ENCODE results near the gene UBTD1. TPM values are rescaled to one million over a fixed set of nuclear protein-coding genes. Genes with fewer than 3 reads are reported as not detected.

Gene UBTD1
- polyA plus RNA-seq, 1 donor (not counting 4 experiments of a cell fraction or from before 2014, with no cell fraction given), result 12.0 TPM

GRCh38 chr10:97515271-97515978 lies 16.7 kb downstream of the UBTD1 start:
- H3K4me3 ChIP-seq (ENCODE audit: control insufficient read depth in 2 of 3, extremely low read depth in 1 of 3, insufficient read depth in 2 of 3, low read depth in 1 of 3, low read length in 3 of 3), result no peak overlapping the region
- H3K9me1 ChIP-seq (ENCODE audit: control insufficient read depth, extremely low read depth, insufficient read depth, low read length), result peaks cover 4% of the 10 kb centered on the region
- peaks cover 59% of the 10 kb centered on the region for H3K79me2 ChIP-seq (ENCODE audit: control insufficient read depth, insufficient read depth, low read length)
- peaks cover 23% of the 10 kb centered on the region for H3K4me1 ChIP-seq (ENCODE audit: control insufficient read depth, extremely low read depth, insufficient read depth, low read length)
- no peak for FAIRE-seq
- TF ChIP-seq CTCF (optimal IDR thresholded peaks at IDR 0.05 in 1 of 3, IDR thresholded peaks at IDR 0.05 in 1 of 3, conservative IDR thresholded peaks at IDR 0.05 in 1 of 3; ENCODE audit: extremely low read depth in 1 of 3, insufficient read depth in 2 of 3, low read length in 3 of 3) (no peak), EZH2 (IDR thresholded peaks at IDR 0.05; ENCODE audit: low read length) (no peak)
- dilution Hi-C loops (cut with MboI; ENCODE audit: extremely low pct_ligation_motif_present, low sequenced_read_pairs), result no loop called here
- DNase-seq (ENCODE audit: low read depth, low spot score), result no peak
- H3K9ac ChIP-seq (ENCODE audit: control insufficient read depth, extremely low read depth, insufficient read depth, low read length), result no peak overlapping the region
- H2AFZ ChIP-seq (ENCODE audit: control insufficient read depth, low read length), result no peak overlapping the region
- H3K36me3 ChIP-seq (ENCODE audit: control insufficient read depth in 2 of 2, extremely low read depth in 1 of 2, insufficient read depth in 2 of 2, low read length in 2 of 2), result no peaks in the 10 kb centered on the region
- H4K20me1 ChIP-seq (ENCODE audit: control insufficient read depth, extremely low read depth, insufficient read depth, low read length), result no peaks in the 10 kb centered on the region
- no peak overlapping the region for H3K27ac ChIP-seq (ENCODE audit: control insufficient read depth, insufficient read depth, low read length)
- no peaks in the 10 kb centered on the region for H3K27me3 ChIP-seq (ENCODE audit: control insufficient read depth, extremely low read depth, insufficient read depth, low read length)
- no peak overlapping the region for H3K4me2 ChIP-seq (ENCODE audit: control insufficient read depth, extremely low read depth, insufficient read depth, low read depth, low read length)
- no peaks in the 10 kb centered on the region for H3K9me3 ChIP-seq (ENCODE audit: control insufficient read depth, low read depth, low read length)

GRCh38 chr10:97517096-97517750 lies 18.5 kb downstream of the UBTD1 start:
- dilution Hi-C loops (cut with MboI; ENCODE audit: extremely low pct_ligation_motif_present, low sequenced_read_pairs), result no loop called here
- peaks cover 23% of the 10 kb centered on the region for H3K4me1 ChIP-seq (ENCODE audit: control insufficient read depth, extremely low read depth, insufficient read depth, low read length)
- no peak overlapping the region for H2AFZ ChIP-seq (ENCODE audit: control insufficient read depth, low read length)
- peaks cover 3% of the 10 kb centered on the region for H4K20me1 ChIP-seq (ENCODE audit: control insufficient read depth, extremely low read depth, insufficient read depth, low read length)
- H3K9ac ChIP-seq (ENCODE audit: control insufficient read depth, extremely low read depth, insufficient read depth, low read length), result no peak overlapping the region
- no peak overlapping the region for H3K27ac ChIP-seq (ENCODE audit: control insufficient read depth, insufficient read depth, low read length)
- peaks cover 61% of the 10 kb centered on the region for H3K79me2 ChIP-seq (ENCODE audit: control insufficient read depth, insufficient read depth, low read length)
- TF ChIP-seq CTCF (optimal IDR thresholded peaks at IDR 0.05 in 1 of 3, IDR thresholded peaks at IDR 0.05 in 1 of 3, conservative IDR thresholded peaks at IDR 0.05 in 1 of 3; ENCODE audit: extremely low read depth in 1 of 3, insufficient read depth in 2 of 3, low read length in 3 of 3) (no peak), EZH2 (IDR thresholded peaks at IDR 0.05; ENCODE audit: low read length) (no peak)
- H3K9me3 ChIP-seq (ENCODE audit: control insufficient read depth, low read depth, low read length), result no peaks in the 10 kb centered on the region
- H3K36me3 ChIP-seq (ENCODE audit: control insufficient read depth in 2 of 2, extremely low read depth in 1 of 2, insufficient read depth in 2 of 2, low read length in 2 of 2), result no peaks in the 10 kb centered on the region
- no peak for FAIRE-seq
- DNase-seq (ENCODE audit: low read depth, low spot score), result no peak
- no peaks in the 10 kb centered on the region for H3K27me3 ChIP-seq (ENCODE audit: control insufficient read depth, extremely low read depth, insufficient read depth, low read length)
- H3K9me1 ChIP-seq (ENCODE audit: control insufficient read depth, extremely low read depth, insufficient read depth, low read length), result peaks cover 4% of the 10 kb centered on the region
- no peak overlapping the region for H3K4me3 ChIP-seq (ENCODE audit: control insufficient read depth in 2 of 3, extremely low read depth in 1 of 3, insufficient read depth in 2 of 3, low read depth in 1 of 3, low read length in 3 of 3)
- H3K4me2 ChIP-seq (ENCODE audit: control insufficient read depth, extremely low read depth, insufficient read depth, low read depth, low read length), result no peak overlapping the region

Measured in keratinocyte (primary cell).